HepG2 (cell line): ENCODE measurements around the gene CPE. TPM values are rescaled to one million over a fixed set of nuclear protein-coding genes. Genes with fewer than 3 reads are reported as not detected.
A peak's percentile ranks its signal among the peaks of the same experiment; 100 is the strongest.

Experiments
- ARID2 ChIP-seq: sonication (generic); formaldehyde crosslinking; IDR thresholded peaks from 2 replicates; pipeline ENCODE4 v1.8.1; 2022; ENCODE audit warnings: mild to moderate bottlenecking, missing genetic modification reagents, borderline replicate concordance
- CTCF ChIP-seq: sonication (generic); formaldehyde crosslinking; IDR thresholded peaks from 2 replicates; pipeline ENCODE4 v1.5.0; 2020; ENCODE audit warnings: mild to moderate bottlenecking, missing genetic modification reagents, moderate library complexity
- FOXC1 ChIP-seq: sonication (generic); formaldehyde crosslinking; IDR thresholded peaks from 2 replicates; pipeline ENCODE4 v1.8.0; 2022; ENCODE audit warnings: mild to moderate bottlenecking, missing genetic modification reagents, borderline replicate concordance
- HNRNPK ChIP-seq: fragments of 200-400 bp; formaldehyde crosslinking; IDR thresholded peaks from 2 replicates; pipeline ENCODE4 v1.6.1; 2018; ENCODE audit warnings: low read length, low read depth, moderate library complexity, mild to moderate bottlenecking; ENCODE audit not compliant: poor library complexity, severe bottlenecking
- KLF6 ChIP-seq: IDR thresholded peaks from 2 replicates; pipeline ENCODE4 v1.8.0; 2016; ENCODE audit warnings: missing biosample characterization, missing genetic modification reagents
- MYC ChIP-seq: sonication (generic); formaldehyde crosslinking; IDR thresholded peaks from 2 replicates; pipeline ENCODE4 v1.9.0; 2021; ENCODE audit warnings: missing genetic modification reagents, borderline replicate concordance
- NPAS2 ChIP-seq: sonication (generic); formaldehyde crosslinking; IDR thresholded peaks from 2 replicates; pipeline ENCODE4 v1.8.0; 2022; ENCODE audit warnings: mild to moderate bottlenecking, missing genetic modification reagents, borderline replicate concordance
- RARG ChIP-seq: sonication (generic); formaldehyde crosslinking; IDR thresholded peaks from 2 replicates; pipeline ENCODE4 v1.4.0; 2020; ENCODE audit warnings: low read depth, mild to moderate bottlenecking, missing genetic modification reagents
- SOX5 ChIP-seq: IDR thresholded peaks from 2 replicates; pipeline ENCODE4 v1.6.1; 2016; ENCODE audit warnings: borderline replicate concordance
- TRIM22 ChIP-seq: fragments of 450-650 bp; IDR thresholded peaks from 2 replicates; pipeline ENCODE4 v1.6.1; 2017
- WIZ ChIP-seq: sonication (generic); formaldehyde crosslinking; IDR thresholded peaks from 2 replicates; pipeline ENCODE4 v1.5.1; 2020; ENCODE audit warnings: mild to moderate bottlenecking, missing genetic modification reagents
- ZBED4 ChIP-seq: sonication (generic); formaldehyde crosslinking; IDR thresholded peaks from 2 replicates; pipeline ENCODE4 v1.4.0; 2020; ENCODE audit warnings: missing genetic modification reagents, borderline replicate concordance
- ZBTB10 ChIP-seq: sonication (generic); formaldehyde crosslinking; IDR thresholded peaks from 2 replicates; pipeline ENCODE4 v1.4.0; 2020; ENCODE audit warnings: missing genetic modification reagents, borderline replicate concordance
- ZNF451 ChIP-seq: sonication (generic); formaldehyde crosslinking; IDR thresholded peaks from 2 replicates; pipeline ENCODE4 v1.5.0; 2020; ENCODE audit warnings: mild to moderate bottlenecking, missing genetic modification reagents
- ZNF615 ChIP-seq: sonication (generic); formaldehyde crosslinking; IDR thresholded peaks from 2 replicates; pipeline ENCODE4 v1.5.0; 2020; ENCODE audit warnings: mild to moderate bottlenecking, missing genetic modification reagents, borderline replicate concordance
- ZNF788 ChIP-seq: sonication (generic); formaldehyde crosslinking; IDR thresholded peaks from 2 replicates; pipeline ENCODE4 v1.5.0; 2020; ENCODE audit warnings: mild to moderate bottlenecking, missing genetic modification reagents, borderline replicate concordance
- ZNF879 ChIP-seq: sonication (generic); formaldehyde crosslinking; IDR thresholded peaks from 2 replicates; pipeline ENCODE4 v1.8.1; 2023; ENCODE audit warnings: missing genetic modification reagents
- polyA plus RNA-seq, 8 experiments: library from polyadenylated mRNA; depleted of rRNA in 3 of 8; stranded (reverse) in 7 of 8; unstranded in 1 of 8; fragments of >200 nt; fragmentation: Illumina TruSeq in 4 of 8; extraction: Trizol in 4 of 8; gene quantifications; 2 replicates each; pipeline versions ENCODE4 v1.2.1 to v1.2.3, GENCODE V29; 2011 to 2016; ENCODE audit warnings: low read depth in 4 of 8, missing spikeins in 1 of 8, mixed read lengths in 1 of 8; ENCODE audit not compliant: insufficient read depth in 1 of 8
- total RNA-seq, 5 experiments: library from RNA; depleted of rRNA; stranded (reverse); fragments of >200 nt; fragmentation: Illumina TruSeq; extraction: Trizol; gene quantifications; 2 replicates each; pipeline ENCODE4 v1.2.3, GENCODE V29; 2016; ENCODE audit warnings: low read depth in 1 of 5
- TF ChIP-seq, protein P1 (sequence below): sonication (generic); formaldehyde crosslinking; IDR thresholded peaks from 2 replicates; pipeline ENCODE4 v1.4.0; 2020; ENCODE audit warnings: missing genetic modification reagents

CPE gene
- total and polyA plus RNA-seq, 2 of the 13 experiments (the other 11 are each of a cell fraction or from before 2014, with no cell fraction given) = 268 to 852 TPM

GRCh38 chr4:165369522-165369921 is 9.3 kb upstream of the CPE start (continued):
- TF ChIP-seq ZBTB10 (no peak), NPAS2 (CRISPR knock-in tag) (no peak), ZNF879 (CRISPR knock-in tag) (no peak), ZNF451 (no peak), CTCF (CRISPR knock-in tag) (no peak), SOX5 (CRISPR knock-in tag) (peak; percentile 93), FOXC1 (no peak), RARG (CRISPR knock-in tag) (no peak), HNRNPK (no peak), KLF6 (CRISPR knock-in tag) (no peak), WIZ (CRISPR knock-in tag) (no peak), TRIM22 (no peak), ZNF788 (CRISPR knock-in tag) (peak; percentile 49; the same call in 1 of the 2 replicates), ZBED4 (peak; percentile 22; the same call in 1 of the 2 replicates), ZNF615 (CRISPR knock-in tag) (no peak), ARID2 (CRISPR knock-in tag) (no peak), MYC (no peak)
- TF ChIP-seq, protein P1, sequence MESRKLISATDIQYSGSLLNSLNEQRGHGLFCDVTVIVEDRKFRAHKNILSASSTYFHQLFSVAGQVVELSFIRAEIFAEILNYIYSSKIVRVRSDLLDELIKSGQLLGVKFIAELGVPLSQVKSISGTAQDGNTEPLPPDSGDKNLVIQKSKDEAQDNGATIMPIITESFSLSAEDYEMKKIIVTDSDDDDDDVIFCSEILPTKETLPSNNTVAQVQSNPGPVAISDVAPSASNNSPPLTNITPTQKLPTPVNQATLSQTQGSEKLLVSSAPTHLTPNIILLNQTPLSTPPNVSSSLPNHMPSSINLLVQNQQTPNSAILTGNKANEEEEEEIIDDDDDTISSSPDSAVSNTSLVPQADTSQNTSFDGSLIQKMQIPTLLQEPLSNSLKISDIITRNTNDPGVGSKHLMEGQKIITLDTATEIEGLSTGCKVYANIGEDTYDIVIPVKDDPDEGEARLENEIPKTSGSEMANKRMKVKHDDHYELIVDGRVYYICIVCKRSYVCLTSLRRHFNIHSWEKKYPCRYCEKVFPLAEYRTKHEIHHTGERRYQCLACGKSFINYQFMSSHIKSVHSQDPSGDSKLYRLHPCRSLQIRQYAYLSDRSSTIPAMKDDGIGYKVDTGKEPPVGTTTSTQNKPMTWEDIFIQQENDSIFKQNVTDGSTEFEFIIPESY = peak; percentile 33; the same call in 1 of the 2 replicates
